ENCODE results near the gene EMSY. TPM values are rescaled to one million over a fixed set of nuclear protein-coding genes. Genes with fewer than 3 reads are reported as not detected.
"Not testable (repeated sequence)": the region's sequence is repeated elsewhere in the genome, so short reads cannot be mapped to it uniquely, and the experiment has no call there.

The EMSY gene
- total and polyA plus RNA-seq, 2 donors (not counting 1 experiment from before 2014, with no cell fraction given): 27.4 to 59.7 TPM

DNA sequence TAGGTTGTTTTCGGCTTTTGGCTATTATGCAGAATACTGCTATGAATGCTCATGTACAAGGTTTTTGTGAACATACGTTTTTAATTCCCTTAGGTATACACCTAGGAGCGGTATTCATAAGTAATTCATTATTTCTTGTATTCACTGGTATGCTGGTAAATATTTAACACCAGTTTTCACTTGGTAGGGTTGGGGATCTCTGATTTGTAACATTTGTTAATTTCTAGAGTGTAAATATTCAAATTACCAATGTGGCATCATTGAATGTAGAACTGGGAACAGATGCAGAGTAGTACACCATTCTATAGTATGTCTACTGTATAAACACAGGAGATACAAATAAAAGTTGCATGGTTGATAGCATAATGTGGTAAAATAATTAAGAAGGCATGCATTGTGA is 47.4 kb upstream of the EMSY start:
- no peak overlapping the region for H3K4me3 ChIP-seq (ENCODE audit: control extremely low read depth in 1 of 5, extremely low read depth in 1 of 5, insufficient read depth in 1 of 5, low read depth in 2 of 5, low read length in 4 of 5)
- no peak for TF ChIP-seq EZH2 (IDR thresholded peaks at IDR 0.05; ENCODE audit: borderline replicate concordance, insufficient read depth, low read depth, low read length, poor library complexity, severe bottlenecking)
- TF ChIP-seq, protein P1, sequence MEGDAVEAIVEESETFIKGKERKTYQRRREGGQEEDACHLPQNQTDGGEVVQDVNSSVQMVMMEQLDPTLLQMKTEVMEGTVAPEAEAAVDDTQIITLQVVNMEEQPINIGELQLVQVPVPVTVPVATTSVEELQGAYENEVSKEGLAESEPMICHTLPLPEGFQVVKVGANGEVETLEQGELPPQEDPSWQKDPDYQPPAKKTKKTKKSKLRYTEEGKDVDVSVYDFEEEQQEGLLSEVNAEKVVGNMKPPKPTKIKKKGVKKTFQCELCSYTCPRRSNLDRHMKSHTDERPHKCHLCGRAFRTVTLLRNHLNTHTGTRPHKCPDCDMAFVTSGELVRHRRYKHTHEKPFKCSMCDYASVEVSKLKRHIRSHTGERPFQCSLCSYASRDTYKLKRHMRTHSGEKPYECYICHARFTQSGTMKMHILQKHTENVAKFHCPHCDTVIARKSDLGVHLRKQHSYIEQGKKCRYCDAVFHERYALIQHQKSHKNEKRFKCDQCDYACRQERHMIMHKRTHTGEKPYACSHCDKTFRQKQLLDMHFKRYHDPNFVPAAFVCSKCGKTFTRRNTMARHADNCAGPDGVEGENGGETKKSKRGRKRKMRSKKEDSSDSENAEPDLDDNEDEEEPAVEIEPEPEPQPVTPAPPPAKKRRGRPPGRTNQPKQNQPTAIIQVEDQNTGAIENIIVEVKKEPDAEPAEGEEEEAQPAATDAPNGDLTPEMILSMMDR (IDR thresholded peaks at IDR 0.05): no peak
- no peak overlapping the region for H3K4me2 ChIP-seq (replicated peaks; ENCODE audit: low read depth, low read length, poor library complexity, severe bottlenecking)
- Mint-ChIP-seq H3K4me1 (peaks cover 8% of the 10 kb centered on the region), H3K9me3 (ENCODE audit: insufficient read depth) (no peaks in the 10 kb centered on the region), H3K27me3 (no peaks in the 10 kb centered on the region), H3K27ac (no peak overlapping the region), H3K4me3 (no peak overlapping the region)
- H3K4me1 ChIP-seq (ENCODE audit: control insufficient read depth in 2 of 2, insufficient read depth in 2 of 2, low read length in 2 of 2): no peaks in the 10 kb centered on the region
- intact Hi-C loops (cut with micrococcal nuclease): no loop called here
- no peaks in the 10 kb centered on the region for H3K79me2 ChIP-seq (ENCODE audit: control insufficient read depth, insufficient read depth, low read length)
- H3K9ac ChIP-seq (ENCODE audit: low read length): no peak overlapping the region
- POLR2A ChIA-PET: no interaction called here
- ATAC-seq (ENCODE audit: low read depth) (no peak), DNase-seq (no peak)
- no peaks in the 10 kb centered on the region for H4K20me1 ChIP-seq (ENCODE audit: control insufficient read depth, insufficient read depth, low read length, poor library complexity, severe bottlenecking)
- no peaks in the 10 kb centered on the region for H3K27me3 ChIP-seq (replicated peaks in 1 of 4; ENCODE audit: control extremely low read depth in 1 of 4, control insufficient read depth in 3 of 4, insufficient read depth in 4 of 4, low read length in 3 of 4)
- CTCF ChIA-PET: interaction anchor here (0.7 kb wide), 1 partner anchor 184 kb away, joined by 4 read pairs; no protein-coding TSS in a partner anchor
- no peak overlapping the region for H2AFZ ChIP-seq (ENCODE audit: insufficient read depth, low read depth, low read length, poor library complexity, severe bottlenecking)
- no peak overlapping the region for H3K27ac ChIP-seq (ENCODE audit: low read length in 2 of 2)
- H3K36me3 ChIP-seq (replicated peaks in 1 of 2; ENCODE audit: control extremely low read depth in 1 of 2, control insufficient read depth in 1 of 2, extremely low read depth in 1 of 2, insufficient read depth in 2 of 2, low read length in 1 of 2): no peaks in the 10 kb centered on the region
- no CpG with 5 or more reads among the region's 3 CpGs for WGBS (ENCODE audit: insufficient coverage)
- H3K9me3 ChIP-seq (ENCODE audit: control extremely low read depth in 1 of 3, control insufficient read depth in 2 of 3, insufficient read depth in 1 of 3, low read length in 2 of 3): no peaks in the 10 kb centered on the region

DNA sequence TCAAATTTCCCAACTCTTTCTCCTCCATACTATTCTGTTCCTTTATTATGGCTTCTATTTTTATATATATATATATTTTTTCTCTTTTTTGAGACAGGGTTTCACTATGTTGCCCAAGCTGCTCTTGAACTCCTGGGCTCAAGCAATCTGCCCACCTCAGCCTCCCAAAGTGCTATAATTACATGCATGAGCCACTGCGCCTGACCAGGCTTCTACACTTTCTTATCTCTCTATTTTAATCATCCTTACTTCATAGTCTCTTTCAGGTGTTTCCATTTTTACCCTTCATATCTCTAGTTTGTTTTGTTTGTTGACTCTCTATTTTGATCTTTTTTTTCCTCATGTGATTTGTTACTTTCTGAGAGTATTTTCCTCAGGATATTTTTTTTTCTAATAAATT is 43.9 kb upstream of the EMSY start:
- TF ChIP-seq, protein P1 (IDR thresholded peaks at IDR 0.05): no peak
- TF ChIP-seq EZH2 (IDR thresholded peaks at IDR 0.05; ENCODE audit: borderline replicate concordance, insufficient read depth, low read depth, low read length, poor library complexity, severe bottlenecking): no peak
- H3K9me3 ChIP-seq (ENCODE audit: control extremely low read depth in 1 of 3, control insufficient read depth in 2 of 3, insufficient read depth in 1 of 3, low read length in 2 of 3): no peaks in the 10 kb centered on the region
- no peaks in the 10 kb centered on the region for H3K4me1 Mint-ChIP-seq
- ATAC-seq (ENCODE audit: low read depth) (no peak), DNase-seq (no peak)
- no peak overlapping the region for H3K27ac ChIP-seq (ENCODE audit: low read length in 2 of 2)
- POLR2A ChIA-PET: no interaction called here
- H3K27me3 Mint-ChIP-seq: no peaks in the 10 kb centered on the region
- H3K4me2 ChIP-seq (replicated peaks; ENCODE audit: low read depth, low read length, poor library complexity, severe bottlenecking): no peak overlapping the region
- H4K20me1 ChIP-seq (ENCODE audit: control insufficient read depth, insufficient read depth, low read length, poor library complexity, severe bottlenecking): no peaks in the 10 kb centered on the region
- CTCF ChIA-PET: no interaction called here
- H3K36me3 ChIP-seq (replicated peaks in 1 of 2; ENCODE audit: control extremely low read depth in 1 of 2, control insufficient read depth in 1 of 2, extremely low read depth in 1 of 2, insufficient read depth in 2 of 2, low read length in 1 of 2): no peaks in the 10 kb centered on the region
- no peaks in the 10 kb centered on the region for H3K4me1 ChIP-seq (ENCODE audit: control insufficient read depth in 2 of 2, insufficient read depth in 2 of 2, low read length in 2 of 2)
- no peaks in the 10 kb centered on the region for H3K79me2 ChIP-seq (ENCODE audit: control insufficient read depth, insufficient read depth, low read length)
- intact Hi-C loops (cut with micrococcal nuclease): no loop called here
- H3K27ac Mint-ChIP-seq: no peak overlapping the region
- peaks cover 0 to 2% (median 0%) of the 10 kb centered on the region in 4 experiments for H3K27me3 ChIP-seq (replicated peaks in 1 of 4; ENCODE audit: control extremely low read depth in 1 of 4, control insufficient read depth in 3 of 4, insufficient read depth in 4 of 4, low read length in 3 of 4)
- no peaks in the 10 kb centered on the region for H3K9me3 Mint-ChIP-seq (ENCODE audit: insufficient read depth)
- no peak overlapping the region for H3K9ac ChIP-seq (ENCODE audit: low read length)
- H2AFZ ChIP-seq (ENCODE audit: insufficient read depth, low read depth, low read length, poor library complexity, severe bottlenecking): no peak overlapping the region
- WGBS (ENCODE audit: insufficient coverage): no CpG with 5 or more reads among the region's 1 CpG
- no peak overlapping the region for H3K4me3 Mint-ChIP-seq
- no peak overlapping the region for H3K4me3 ChIP-seq (ENCODE audit: control extremely low read depth in 1 of 5, extremely low read depth in 1 of 5, insufficient read depth in 1 of 5, low read depth in 2 of 5, low read length in 4 of 5)

DNA sequence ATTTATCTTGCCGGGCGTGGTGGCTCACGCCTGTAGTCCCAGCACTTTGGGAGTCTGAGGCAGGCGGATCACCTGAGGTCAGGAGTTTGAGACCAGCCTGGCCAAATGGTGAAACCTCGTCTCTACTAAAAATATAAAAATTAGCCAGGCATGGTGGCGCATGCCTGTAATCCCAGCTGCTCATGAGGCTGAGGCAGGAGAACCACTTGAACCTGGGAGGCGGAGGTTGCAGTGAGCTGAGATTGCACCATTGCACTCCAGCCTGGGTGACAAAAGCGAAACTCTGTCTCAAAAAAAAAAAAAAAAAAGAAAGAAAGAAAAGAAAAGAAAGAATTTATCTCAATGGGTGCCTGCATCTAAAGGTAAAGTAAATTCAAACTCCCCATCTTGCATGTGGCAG is 43.3 kb upstream of the EMSY start:
- H3K4me1 Mint-ChIP-seq; H3K27ac Mint-ChIP-seq; H2AFZ ChIP-seq (ENCODE audit: insufficient read depth, low read depth, low read length, poor library complexity, severe bottlenecking); H3K9me3 Mint-ChIP-seq (ENCODE audit: insufficient read depth); DNase-seq; H3K79me2 ChIP-seq (ENCODE audit: control insufficient read depth, insufficient read depth, low read length); H3K27me3 Mint-ChIP-seq; H3K36me3 ChIP-seq (replicated peaks in 1 of 2; ENCODE audit: control extremely low read depth in 1 of 2, control insufficient read depth in 1 of 2, extremely low read depth in 1 of 2, insufficient read depth in 2 of 2, low read length in 1 of 2); H3K4me3 ChIP-seq (ENCODE audit: control extremely low read depth in 1 of 5, extremely low read depth in 1 of 5, insufficient read depth in 1 of 5, low read depth in 2 of 5, low read length in 4 of 5); H4K20me1 ChIP-seq (ENCODE audit: control insufficient read depth, insufficient read depth, low read length, poor library complexity, severe bottlenecking); intact Hi-C loops (cut with micrococcal nuclease); H3K4me3 Mint-ChIP-seq; H3K27me3 ChIP-seq (replicated peaks in 1 of 4; ENCODE audit: control extremely low read depth in 1 of 4, control insufficient read depth in 3 of 4, insufficient read depth in 4 of 4, low read length in 3 of 4); CTCF ChIA-PET; H3K4me1 ChIP-seq (ENCODE audit: control insufficient read depth in 2 of 2, insufficient read depth in 2 of 2, low read length in 2 of 2); H3K9me3 ChIP-seq (ENCODE audit: control extremely low read depth in 1 of 3, control insufficient read depth in 2 of 3, insufficient read depth in 1 of 3, low read length in 2 of 3); POLR2A ChIA-PET; H3K27ac ChIP-seq (ENCODE audit: low read length in 2 of 2); H3K4me2 ChIP-seq (replicated peaks; ENCODE audit: low read depth, low read length, poor library complexity, severe bottlenecking); H3K9ac ChIP-seq (ENCODE audit: low read length); ATAC-seq (ENCODE audit: low read depth): not testable (repeated sequence)
- WGBS (ENCODE audit: insufficient coverage): 97% methylated on average over 5 of the region's 8 CpGs
